Stimulated activated CD4-positive, alpha-beta T cell treated with anti-CD3 and anti-CD28 coated beads, Interleukin-15, amount 100 ng/mL, for 1 hour (primary cell): ENCODE measurements around the gene HOXA1.
"Not testable (repeated sequence)": the region's sequence is repeated elsewhere in the genome, so short reads cannot be mapped to it uniquely, and the experiment has no call there.

Experiments used
- DNase-seq, 2 donors: peaks; one replicate each; pipeline ENCODE4 v3.0.0-alpha.2; 2020; ENCODE audit warnings: low read depth in 1 of 2, low spot score in 1 of 2

Gene HOXA1

GRCh38 chr7:27051451-27051850, 44.3 kb downstream of the HOXA1 start:
- DNase-seq = no peak

- DNase-seq = no peak
These were observed 47.4 kb downstream of the HOXA1 start for GRCh38 chr7:27048438-27048837.

GRCh38 chr7:27046854-27047549, 48.8 kb downstream of the HOXA1 start:
- DNase-seq = no peak

GRCh38 chr7:27045972-27046371, 49.8 kb downstream of the HOXA1 start:
- DNase-seq = not testable (repeated sequence)

GRCh38 chr7:27045066-27045465, 50.7 kb downstream of the HOXA1 start:
- not testable (repeated sequence) for DNase-seq
